ENCODE data around the gene EMB.
A peak's percentile ranks its signal among the peaks of the same experiment; 100 is the strongest.
"Not testable (repeated sequence)": the region's sequence is repeated elsewhere in the genome, so short reads cannot be mapped to it uniquely, and the experiment has no call there.

EMB gene

GRCh38 chr5:50447941-50448340 lies 6.9 kb upstream of the EMB start:
- no peak for DNase-seq (ENCODE audit: low read depth)

GRCh38 chr5:50447228-50447627 lies 6.1 kb upstream of the EMB start:
- H3K4me3 ChIP-seq (ENCODE audit: low read depth, low read length), result no peak overlapping the region
- DNase-seq (ENCODE audit: low read depth), result no peak
- TF ChIP-seq CTCF (IDR thresholded peaks at IDR 0.05; ENCODE audit: control insufficient read depth, extremely low read depth, insufficient read depth), result no peak

More at GRCh38 chr5:50447941-50448340, 6.9 kb upstream of the EMB start:
- H3K4me3 ChIP-seq (ENCODE audit: low read depth, low read length), result no peak overlapping the region
- TF ChIP-seq CTCF (IDR thresholded peaks at IDR 0.05; ENCODE audit: control insufficient read depth, extremely low read depth, insufficient read depth), result no peak

- DNase-seq (ENCODE audit: low read depth), result no peak
- TF ChIP-seq CTCF (IDR thresholded peaks at IDR 0.05; ENCODE audit: control insufficient read depth, extremely low read depth, insufficient read depth), result no peak
- H3K4me3 ChIP-seq (ENCODE audit: low read depth, low read length), result no peak overlapping the region
These were observed 4.3 kb upstream of the EMB start for GRCh38 chr5:50445296-50445949.

GRCh38 chr5:50442559-50443539 lies 1.8 kb upstream of the EMB start:
- H3K4me3 ChIP-seq (ENCODE audit: low read depth, low read length); DNase-seq (ENCODE audit: low read depth): not testable (repeated sequence)

- no peak for TF ChIP-seq CTCF (IDR thresholded peaks at IDR 0.05; ENCODE audit: control insufficient read depth, extremely low read depth, insufficient read depth)
- H3K4me3 ChIP-seq (ENCODE audit: low read depth, low read length), result peak overlapping the region; percentile 72
- DNase-seq (ENCODE audit: low read depth), result no peak
These were observed 436 bp upstream of the EMB start for GRCh38 chr5:50441493-50441955.

- DNase-seq (ENCODE audit: low read depth), result no peak
- TF ChIP-seq CTCF (IDR thresholded peaks at IDR 0.05; ENCODE audit: control insufficient read depth, extremely low read depth, insufficient read depth), result no peak
- H3K4me3 ChIP-seq (ENCODE audit: low read depth, low read length), result no peak overlapping the region
These were observed 1.9 kb downstream of the EMB start for GRCh38 chr5:50439221-50439620.

GRCh38 chr5:50438060-50438459 lies 3.0 kb downstream of the EMB start:
- H3K4me3 ChIP-seq (ENCODE audit: low read depth, low read length); DNase-seq (ENCODE audit: low read depth): not testable (repeated sequence)

Measured in LNCaP clone FGC (cell line).